ENCODE results near the gene FOXJ3. TPM values are rescaled to one million over a fixed set of nuclear protein-coding genes. Genes with fewer than 3 reads are reported as not detected.

FOXJ3 gene
- total RNA-seq, 1 donor from 2014 or later: 16.1 TPM

- no peak for DNase-seq (ENCODE audit: low read depth, low spot score)
Measured at GRCh38 chr1:42195841-42196240, 139.2 kb downstream of the FOXJ3 start.

GRCh38 chr1:42192106-42192505 lies 142.9 kb downstream of the FOXJ3 start:
- DNase-seq (ENCODE audit: low read depth, low spot score): no peak

- DNase-seq (ENCODE audit: low read depth, low spot score): no peak
Measured at GRCh38 chr1:42191319-42191718, 143.7 kb downstream of the FOXJ3 start.

- DNase-seq (ENCODE audit: low read depth, low spot score): no peak
Measured at GRCh38 chr1:42189931-42190853, 144.8 kb downstream of the FOXJ3 start.

- DNase-seq (ENCODE audit: low read depth, low spot score): peak; percentile 27
Measured at GRCh38 chr1:42186152-42186551, 148.9 kb downstream of the FOXJ3 start.

- DNase-seq (ENCODE audit: low read depth, low spot score): no peak
Measured at GRCh38 chr1:42184616-42185015, 150.4 kb downstream of the FOXJ3 start.

- DNase-seq (ENCODE audit: low read depth, low spot score): no peak
Measured at GRCh38 chr1:42183957-42184268, 151.1 kb downstream of the FOXJ3 start.

- DNase-seq (ENCODE audit: low read depth, low spot score): no peak
Measured at GRCh38 chr1:42183210-42183956, 151.7 kb downstream of the FOXJ3 start.

- DNase-seq (ENCODE audit: low read depth, low spot score): no peak
Measured at GRCh38 chr1:42181687-42182086, 153.3 kb downstream of the FOXJ3 start.

- DNase-seq (ENCODE audit: low read depth, low spot score): no peak
Measured at GRCh38 chr1:42179900-42180329, 155.1 kb downstream of the FOXJ3 start.

GRCh38 chr1:42179275-42179674 lies 155.8 kb downstream of the FOXJ3 start:
- no peak for DNase-seq (ENCODE audit: low read depth, low spot score)

GRCh38 chr1:42178249-42178648 lies 156.8 kb downstream of the FOXJ3 start:
- no peak for DNase-seq (ENCODE audit: low read depth, low spot score)

- DNase-seq (ENCODE audit: low read depth, low spot score): peak; percentile 63
Measured at GRCh38 chr1:42177541-42177981, 157.5 kb downstream of the FOXJ3 start.

GRCh38 chr1:42176902-42177519 lies 158.0 kb downstream of the FOXJ3 start:
- no peak for DNase-seq (ENCODE audit: low read depth, low spot score)

- DNase-seq (ENCODE audit: low read depth, low spot score): no peak
Measured at GRCh38 chr1:42175314-42176054, 159.6 kb downstream of the FOXJ3 start.

GRCh38 chr1:42173961-42174735 lies 160.9 kb downstream of the FOXJ3 start:
- no peak for DNase-seq (ENCODE audit: low read depth, low spot score)

- no peak for DNase-seq (ENCODE audit: low read depth, low spot score)
Measured at GRCh38 chr1:42173155-42173933, 161.7 kb downstream of the FOXJ3 start.

GRCh38 chr1:42172381-42173133 lies 162.5 kb downstream of the FOXJ3 start:
- DNase-seq (ENCODE audit: low read depth, low spot score): no peak

GRCh38 chr1:42171679-42172266 lies 163.3 kb downstream of the FOXJ3 start:
- no peak for DNase-seq (ENCODE audit: low read depth, low spot score)
